Neural cell (in vitro differentiated cells): ENCODE data around the gene WRNIP1.

Experiments
- CTCF ChIP-seq: fragments of 450-650 bp; IDR thresholded peaks from 2 replicates; pipeline ENCODE4 v1.5.1; 2014; ENCODE audit warnings: antibody characterized with exemption, mild to moderate bottlenecking, moderate library complexity; ENCODE audit not compliant: poor library complexity, severe bottlenecking
- EP300 ChIP-seq: fragments of 450-650 bp; conservative IDR thresholded peaks from 2 replicates; pipeline ENCODE4 v1.6.1; 2014; ENCODE audit warnings: antibody characterized with exemption, mild to moderate bottlenecking, moderate library complexity; ENCODE audit not compliant: poor library complexity, severe bottlenecking
- EZH2 ChIP-seq: fragments of 200-600, 300-800 bp; shearing (Covaris generic), sonication (generic); IDR thresholded peaks from 2 replicates; pipeline ENCODE4 v1.6.1; 2014; ENCODE audit warnings: antibody characterized with exemption, low read length, borderline replicate concordance, mild to moderate bottlenecking; ENCODE audit not compliant: insufficient read depth, poor library complexity, severe bottlenecking
- POLR2AphosphoS5 ChIP-seq: IDR thresholded peaks from 2 replicates; pipeline ENCODE4 v1.6.1; 2012
- RAD21 ChIP-seq: fragments of 450-650 bp; conservative IDR thresholded peaks from 2 replicates; pipeline ENCODE4 v1.6.1; 2014; ENCODE audit warnings: antibody characterized with exemption, mild to moderate bottlenecking, moderate library complexity
- REST ChIP-seq: IDR thresholded peaks from 2 replicates; pipeline ENCODE4 v1.6.1; 2012; ENCODE audit warnings: borderline replicate concordance
- TAF1 ChIP-seq: IDR thresholded peaks from 2 replicates; pipeline ENCODE4 v1.6.1; 2012; ENCODE audit warnings: low read depth

GRCh38 chr6:2783188-2783963 lies 18.2 kb downstream of the WRNIP1 start:
- TF ChIP-seq RAD21 = no peak
- no peak for TF ChIP-seq CTCF
- TF ChIP-seq EP300 = no peak
- TF ChIP-seq POLR2AphosphoS5 = no peak
- TF ChIP-seq EZH2 = no peak
- TF ChIP-seq REST = no peak
- no peak for TF ChIP-seq TAF1
